GM18873 (cell line): Measurements from ENCODE around the gene ADAT1.

Source experiments
- ATAC-seq: cut with Tn5 transposase; IDR thresholded peaks from one replicate; pipeline ENCODE4 v1.9.1; 2021; ENCODE audit warnings: mild to moderate bottlenecking, moderate library complexity, moderate number of reproducible peaks; ENCODE audit not compliant: unreplicated experiment, low FRiP score

ADAT1 gene

DNA sequence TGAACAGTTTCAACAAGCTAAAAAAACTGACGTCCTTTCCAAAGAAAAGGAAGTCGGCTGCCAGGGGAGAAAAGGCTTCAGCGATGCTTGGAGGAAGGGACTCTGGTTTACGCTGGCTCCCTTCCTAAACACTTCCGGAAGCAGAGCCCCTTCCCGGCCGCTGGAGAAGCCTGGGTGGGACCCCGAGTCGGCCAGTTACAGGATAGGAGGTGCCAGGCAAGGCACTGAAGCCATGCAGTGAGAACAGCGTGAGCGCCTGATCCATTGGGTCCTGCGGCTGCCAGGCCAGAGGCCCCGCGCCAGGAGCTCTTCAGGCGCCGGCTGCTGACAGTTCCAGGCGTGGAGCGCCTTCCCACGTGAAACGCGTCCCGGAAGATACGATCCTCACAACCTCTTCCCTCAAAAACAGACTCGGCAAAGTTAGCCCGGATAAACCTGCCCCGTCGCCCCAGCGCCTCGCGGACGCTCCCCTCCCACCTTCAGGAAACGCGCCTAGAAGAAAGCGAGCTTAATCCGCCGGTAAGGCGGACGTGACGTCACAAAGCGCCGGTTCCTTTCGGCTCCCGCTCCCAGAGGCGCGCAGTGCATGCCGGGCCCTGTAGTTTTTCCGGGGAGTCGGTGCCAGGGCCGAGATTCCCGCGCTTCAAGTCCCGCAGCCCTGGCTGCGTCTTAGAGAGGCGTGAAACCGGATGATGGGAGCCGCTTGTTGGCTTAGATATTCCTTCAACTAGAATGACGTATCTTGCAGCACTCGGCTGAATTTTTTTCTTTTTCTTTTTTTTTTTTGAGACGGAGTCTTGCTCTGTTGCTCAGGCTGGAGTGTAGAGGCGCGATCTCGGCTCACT lies at the start of gene ADAT1:
TSS of gene ADAT1 (minus strand) at position 521 of the 845 bp plus-strand sequence. CDS start 2,482 bp downstream, outside the sequence.
- ATAC-seq, result peak; percentile 91

DNA sequence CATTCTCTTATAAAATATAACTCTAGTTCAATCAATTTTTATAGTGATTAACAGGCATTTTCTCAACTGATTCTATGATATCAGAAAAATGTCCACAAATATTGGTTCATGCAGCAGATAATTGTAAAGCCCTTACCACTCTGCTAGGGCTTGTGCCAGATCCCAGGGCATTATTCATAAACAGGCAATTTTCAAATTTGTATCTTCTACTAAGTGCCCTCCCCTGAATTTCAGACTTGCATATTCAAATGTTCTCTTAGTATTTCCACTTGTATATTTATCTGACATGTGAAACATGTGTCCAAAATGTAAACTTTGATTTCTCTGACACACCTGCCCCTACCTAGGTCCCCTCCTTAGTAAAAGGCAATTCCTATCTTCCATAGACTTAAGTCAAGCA lies 44.4 kb upstream of the ADAT1 start:
- ATAC-seq, result no peak

DNA sequence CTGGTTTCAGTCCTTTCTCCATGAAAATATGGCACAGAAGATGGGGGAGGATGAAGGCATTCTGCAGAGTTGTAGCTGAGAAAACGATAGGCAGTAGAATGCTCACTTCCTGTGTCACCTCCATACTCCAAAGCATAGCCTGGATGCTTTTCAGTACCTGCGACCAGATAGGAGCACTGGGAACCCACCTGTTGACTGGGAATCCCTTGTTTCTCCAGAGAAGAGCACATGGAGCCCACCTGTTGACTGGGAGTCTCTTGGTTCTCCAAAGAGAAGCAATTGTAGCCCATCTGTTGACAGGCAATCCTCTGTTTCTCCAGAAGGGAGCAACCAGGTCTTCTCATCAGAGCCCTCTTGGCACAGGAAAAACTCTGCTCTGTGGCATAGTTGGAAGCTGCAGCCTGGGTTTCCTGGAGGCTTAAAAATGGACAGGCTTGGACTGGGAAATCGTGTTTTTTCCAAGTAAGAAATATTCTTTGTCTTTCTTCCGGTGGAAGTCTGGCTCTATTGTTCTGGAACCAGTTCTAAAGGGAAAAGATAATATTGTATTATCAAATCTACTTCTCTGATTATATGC lies 37.7 kb upstream of the ADAT1 start:
- ATAC-seq, result no peak

GRCh38 chr16:75660321-75660720 lies 37.2 kb upstream of the ADAT1 start:
- ATAC-seq, result no peak

- ATAC-seq, result no peak
Measured at GRCh38 chr16:75658175-75658574, 35.1 kb upstream of the ADAT1 start.

DNA sequence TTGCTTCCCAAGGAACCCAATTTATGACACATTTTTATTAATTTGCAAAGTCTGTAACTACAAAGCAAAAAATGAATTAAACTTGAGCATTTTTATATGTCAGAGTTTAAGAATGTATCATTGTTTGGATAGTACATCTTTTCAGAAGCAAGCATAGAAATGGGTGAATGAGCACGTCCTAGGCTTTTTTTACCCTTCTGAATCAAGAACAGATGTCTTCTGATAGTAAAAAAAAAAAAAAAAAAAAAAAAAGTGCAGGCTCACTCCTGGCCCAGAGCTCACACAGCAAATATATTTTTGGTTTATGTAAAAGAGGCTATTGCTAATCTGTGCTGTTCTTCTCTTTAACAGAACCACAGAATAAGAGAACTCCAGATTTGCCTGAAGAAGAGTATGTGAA lies 30.8 kb upstream of the ADAT1 start:
- no peak for ATAC-seq

DNA sequence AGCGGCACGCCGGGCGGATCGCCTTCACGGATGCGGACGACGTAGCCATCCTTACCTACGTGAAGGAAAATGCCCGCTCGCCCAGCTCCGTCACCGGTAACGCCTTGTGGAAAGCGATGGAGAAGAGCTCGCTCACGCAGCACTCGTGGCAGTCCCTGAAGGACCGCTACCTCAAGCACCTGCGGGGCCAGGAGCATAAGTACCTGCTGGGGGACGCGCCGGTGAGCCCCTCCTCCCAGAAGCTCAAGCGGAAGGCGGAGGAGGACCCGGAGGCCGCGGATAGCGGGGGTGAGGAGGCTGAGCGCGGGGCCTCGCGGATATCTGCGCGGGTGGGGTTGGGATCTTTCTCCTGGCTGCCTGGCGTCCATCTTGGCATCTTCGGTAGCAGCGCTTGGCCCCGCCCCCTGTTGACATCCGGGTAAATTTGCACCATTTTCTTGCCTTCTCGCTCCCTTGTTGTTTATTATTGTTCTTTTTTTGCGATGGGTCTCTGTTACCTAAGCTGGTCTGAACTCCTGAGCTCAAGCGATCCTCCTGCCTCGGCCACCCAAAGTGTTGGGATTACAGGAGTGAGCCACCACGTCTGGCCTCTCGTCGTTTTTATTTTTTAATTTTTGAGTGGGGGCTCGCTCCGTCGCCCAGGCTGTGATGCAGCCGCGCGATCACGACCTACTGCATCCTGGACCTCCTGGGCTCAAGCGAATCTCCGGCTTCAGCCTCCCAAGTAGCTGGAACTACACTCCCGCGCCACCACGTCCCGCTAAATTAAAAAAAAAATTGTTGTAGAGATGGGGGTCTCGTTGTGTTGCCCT lies 25.4 kb upstream of the ADAT1 start:
- ATAC-seq, result peak; percentile 26

GRCh38 chr16:75647492-75648264 lies 24.6 kb upstream of the ADAT1 start, which contains the start of the genes KARS1 and TERF2IP:
TSS of gene KARS1 (minus strand) at chr16:75647665. CDS start at chr16:75647639, 26 bp downstream.
TSS of gene TERF2IP (plus strand) at chr16:75647773. CDS start at chr16:75647883, 110 bp downstream.
- ATAC-seq, result peak; percentile 83

DNA sequence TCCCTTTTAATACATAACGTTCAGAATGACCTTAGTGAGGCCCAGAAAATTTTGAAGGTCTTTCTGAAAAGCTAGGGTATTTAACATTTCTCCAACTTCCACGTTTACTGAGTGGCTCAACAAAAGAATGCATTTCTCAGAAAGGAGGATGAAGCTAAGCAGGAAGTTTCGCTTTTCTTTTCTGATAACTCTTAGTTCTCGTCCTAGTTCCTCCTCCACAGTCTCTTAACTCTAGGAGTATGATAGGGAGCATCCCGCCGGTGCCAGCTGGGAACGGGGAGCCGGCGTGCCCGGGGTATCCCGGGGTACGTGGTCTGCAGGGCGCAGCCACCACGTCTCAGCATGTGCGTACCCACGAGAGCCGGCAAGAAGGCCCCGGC lies 24.0 kb upstream of the ADAT1 start:
- no peak for ATAC-seq

GRCh38 chr16:75644240-75645012 lies 21.3 kb upstream of the ADAT1 start:
- no peak for ATAC-seq

- no peak for ATAC-seq
Measured at GRCh38 chr16:75640598-75640997, 17.5 kb upstream of the ADAT1 start.

DNA sequence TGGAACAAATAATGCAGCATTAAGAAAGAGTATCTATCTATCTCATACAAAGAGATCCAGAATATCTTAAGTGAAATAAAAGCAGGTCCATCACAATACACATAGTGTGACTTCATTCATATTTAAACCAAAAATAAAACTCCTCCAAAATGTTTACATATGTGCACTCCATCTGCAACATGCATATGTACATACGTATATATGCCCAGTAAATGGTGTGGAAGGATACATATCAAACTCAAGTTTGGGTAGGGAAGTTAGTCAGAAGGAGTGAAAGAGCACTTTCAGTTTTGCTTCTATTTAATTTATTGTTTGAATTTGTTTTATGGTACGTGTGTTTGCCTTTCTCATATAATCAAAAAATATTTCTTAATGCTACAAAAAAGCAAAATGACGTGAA lies 12.0 kb upstream of the ADAT1 start:
- no peak for ATAC-seq

GRCh38 chr16:75632857-75633256 lies 9.8 kb upstream of the ADAT1 start:
- no peak for ATAC-seq

DNA sequence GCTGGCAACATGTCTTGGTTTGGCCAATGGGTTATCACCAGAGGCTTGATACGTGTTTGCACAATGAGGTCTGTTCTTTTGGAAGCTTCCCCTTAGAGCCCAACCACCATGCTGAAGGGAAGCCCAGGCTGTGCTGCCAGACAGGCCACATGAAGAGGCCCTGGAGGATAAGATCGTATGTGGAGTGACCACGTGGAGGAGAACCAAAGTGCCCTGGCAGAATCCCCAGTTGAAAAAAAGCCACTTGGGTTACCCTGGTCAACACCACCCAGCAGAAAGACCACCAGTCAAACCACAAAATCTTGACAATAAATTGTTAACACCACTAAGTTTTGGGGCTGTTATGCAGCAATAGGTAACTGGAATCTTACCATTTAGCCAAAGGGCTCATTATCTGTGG lies 7.0 kb upstream of the ADAT1 start:
- no peak for ATAC-seq

DNA sequence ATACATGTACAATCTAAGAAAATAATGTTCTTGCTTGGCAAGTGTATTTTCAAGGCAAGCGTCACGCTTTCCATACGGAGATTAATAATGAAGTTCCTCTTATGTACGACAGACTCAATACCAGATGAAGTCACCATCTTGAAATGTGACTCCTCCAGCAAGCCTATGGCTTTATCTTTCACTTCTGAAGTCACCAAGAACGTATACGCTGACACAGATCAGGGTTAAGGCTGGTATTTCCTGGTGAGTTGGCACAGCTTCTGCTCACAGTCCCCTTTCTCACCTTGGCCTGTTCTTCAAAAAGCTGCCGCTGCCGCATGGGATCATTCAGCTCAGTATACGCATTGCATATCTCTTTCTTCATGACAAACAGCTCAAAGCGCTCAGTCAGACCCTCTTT lies 6.1 kb upstream of the ADAT1 start:
- no peak for ATAC-seq

DNA sequence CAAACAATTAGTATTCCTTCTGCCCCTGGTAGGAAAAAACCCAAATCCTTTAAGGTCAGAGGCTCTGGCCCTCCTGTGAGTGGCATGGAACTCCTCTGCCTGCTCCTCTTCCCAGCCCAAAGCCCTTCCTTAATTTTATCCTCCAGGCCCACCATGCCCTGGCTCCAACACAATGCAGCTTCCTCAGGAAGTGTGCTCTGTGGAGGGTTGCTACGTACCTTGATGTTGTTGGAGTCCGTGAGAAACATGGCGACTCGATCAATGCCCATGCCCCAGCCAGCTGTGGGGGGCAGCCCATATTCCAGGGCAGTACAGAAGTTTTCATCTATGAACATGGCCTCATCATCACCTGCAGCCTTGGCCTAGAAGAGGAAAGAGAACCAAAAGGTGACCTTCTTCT lies 5.3 kb upstream of the ADAT1 start:
- no peak for ATAC-seq

GRCh38 chr16:75627851-75628250 lies 4.8 kb upstream of the ADAT1 start:
- ATAC-seq, result no peak

GRCh38 chr16:75626806-75627205 lies 3.7 kb upstream of the ADAT1 start:
- no peak for ATAC-seq

- ATAC-seq, result no peak
Measured at GRCh38 chr16:75624921-75625334, 1.8 kb upstream of the ADAT1 start.

DNA sequence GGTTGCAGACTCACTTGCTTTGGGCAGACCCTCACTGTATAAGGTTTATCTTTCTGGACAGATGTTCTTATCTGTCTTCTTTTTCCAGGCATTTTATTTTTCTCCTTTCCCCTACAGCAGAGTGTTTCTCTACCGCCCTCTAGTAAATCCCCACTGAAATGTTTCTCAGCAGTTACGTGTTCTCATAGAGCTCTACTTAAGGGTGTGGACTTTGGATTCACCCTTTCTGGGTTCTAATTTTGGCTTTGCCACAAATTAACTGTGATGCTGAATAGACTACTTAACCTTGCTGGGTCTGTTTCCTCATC lies 2.0 kb downstream of the ADAT1 start:
- ATAC-seq, result no peak
